B cell (primary cell): Measurements from ENCODE around the gene NPFFR1. TPM values are rescaled to one million over a fixed set of nuclear protein-coding genes. Genes with fewer than 3 reads are reported as not detected.

ENCODE experiments used
- ATAC-seq: fragments of 200-7000 bp; cut with Tn5 transposase; one replicate; pipeline ENCODE4 v1.10.0; 2021; ENCODE audit warnings: low read depth, mild to moderate bottlenecking, moderate number of reproducible peaks, moderate library complexity
- CTCF ChIA-PET: fragments of 350-600 bp; sonication (Branson Sonifier 250); formaldehyde crosslinking; loops from one replicate; lab custom pipeline; 2021; ENCODE audit warnings: antibody characterized with exemption, inconsistent platforms; lab: Charles Lee
- POLR2A ChIA-PET: fragments of 350-600 bp; sonication (Branson Sonifier 250); formaldehyde crosslinking; loops from one replicate; lab custom pipeline; 2021; ENCODE audit warnings: antibody characterized with exemption; lab: Charles Lee
- DNase-seq: peaks from one replicate; pipeline ENCODE4 v3.0.0; 2013
- H2AFZ ChIP-seq: 2 replicates; pipeline ENCODE4 v1.6.1; 2012; ENCODE audit warnings: mild to moderate bottlenecking, low read depth, low read length; ENCODE audit not compliant: insufficient read depth, poor library complexity, severe bottlenecking
- H3K27ac ChIP-seq, 2 donors: 1 replicate in 1 of 2; 2 replicates in 1 of 2; pipeline ENCODE4 v1.5.1; 2012 to 2013; ENCODE audit warnings: low read length in 2 of 2, mild to moderate bottlenecking in 2 of 2, moderate library complexity in 1 of 2
- H3K27me3 ChIP-seq, 4 experiments: fragments of 200-600 bp in 1 of 4; sonication (generic) in 1 of 4; replicated peaks in 1 of 4; 1 replicate in 2 of 4; 2 replicates in 2 of 4; pipeline versions ENCODE4 v1.6.1 to v1.7.0; 2013 to 2016; ENCODE audit warnings: low read length in 3 of 4, mild to moderate bottlenecking in 2 of 4, mixed read lengths in 1 of 4, moderate library complexity in 1 of 4; ENCODE audit not compliant: insufficient read depth in 4 of 4, control insufficient read depth in 3 of 4; ENCODE audit errors: control extremely low read depth in 1 of 4
- H3K36me3 ChIP-seq, 2 experiments: replicated peaks in 1 of 2; 1 replicate in 1 of 2; 2 replicates in 1 of 2; pipeline versions ENCODE4 v1.6.1 to v1.7.1; 2013; ENCODE audit warnings: low read length in 1 of 2; ENCODE audit not compliant: insufficient read depth in 2 of 2, control insufficient read depth in 1 of 2; ENCODE audit errors: control extremely low read depth in 1 of 2, extremely low read depth in 1 of 2
- H3K4me1 ChIP-seq, 2 donors: fragments of 200-600 bp in 1 of 2; sonication (generic) in 1 of 2; 1 replicate in 1 of 2; 2 replicates in 1 of 2; pipeline versions ENCODE4 v1.5.1 to v1.6.1; 2013 to 2017; ENCODE audit warnings: low read length in 2 of 2; ENCODE audit not compliant: control insufficient read depth in 2 of 2, insufficient read depth in 2 of 2
- H3K4me2 ChIP-seq: replicated peaks from 2 replicates; pipeline ENCODE3; 2012; ENCODE audit warnings: mild to moderate bottlenecking, low read depth, low read length; ENCODE audit not compliant: poor library complexity, severe bottlenecking
- H3K4me3 ChIP-seq, 5 experiments: fragments of 200-600 bp in 1 of 5; sonication (generic) in 1 of 5; 1 replicate in 3 of 5; 2 replicates in 2 of 5; pipeline versions ENCODE4 v1.5.1 to v1.7.0; 2011 to 2016; ENCODE audit warnings: low read length in 4 of 5, mild to moderate bottlenecking in 4 of 5, low read depth in 2 of 5, control low read depth in 1 of 5, moderate library complexity in 1 of 5; ENCODE audit not compliant: insufficient read depth in 1 of 5; ENCODE audit errors: control extremely low read depth in 1 of 5, extremely low read depth in 1 of 5
- H3K79me2 ChIP-seq: fragments of 200-600 bp; sonication (generic); one replicate; pipeline ENCODE4 v1.6.0; 2016; ENCODE audit warnings: low read length; ENCODE audit not compliant: control insufficient read depth, insufficient read depth
- H3K9ac ChIP-seq: fragments of 200-600 bp; sonication (generic); 2 replicates; pipeline ENCODE4 v1.6.1; 2017; ENCODE audit warnings: mild to moderate bottlenecking, low read length, moderate library complexity
- H3K9me3 ChIP-seq, 3 donors: one replicate each; pipeline versions ENCODE4 v1.6.1 to v1.7.1; 2013; ENCODE audit warnings: low read length in 2 of 3; ENCODE audit not compliant: control insufficient read depth in 2 of 3, insufficient read depth in 1 of 3; ENCODE audit errors: control extremely low read depth in 1 of 3
- H4K20me1 ChIP-seq: 2 replicates; pipeline ENCODE4 v1.6.0; 2012; ENCODE audit warnings: mild to moderate bottlenecking, low read length; ENCODE audit not compliant: insufficient read depth, control insufficient read depth, poor library complexity, severe bottlenecking
- H3K27ac Mint-ChIP-seq: one replicate; pipeline ENCODE4 v1.8.0; 2021; ENCODE audit warnings: mixed read lengths
- H3K27me3 Mint-ChIP-seq: one replicate; pipeline ENCODE4 v1.8.0; 2021; ENCODE audit warnings: mixed read lengths
- H3K4me1 Mint-ChIP-seq: one replicate; pipeline ENCODE4 v1.8.0; 2021; ENCODE audit warnings: mixed read lengths
- H3K4me3 Mint-ChIP-seq: one replicate; pipeline ENCODE4 v1.8.0; 2021; ENCODE audit warnings: mixed read lengths
- H3K9me3 Mint-ChIP-seq: one replicate; pipeline ENCODE4 v1.8.0; 2022; ENCODE audit warnings: mixed read lengths; ENCODE audit not compliant: insufficient read depth
- EZH2 ChIP-seq: IDR thresholded peaks from 2 replicates; pipeline ENCODE4 v1.6.1; 2012; ENCODE audit warnings: borderline replicate concordance, low read depth, mild to moderate bottlenecking, moderate library complexity, low read length; ENCODE audit not compliant: insufficient read depth, poor library complexity, severe bottlenecking
- WGBS: methylation state at CpG from one replicate; pipeline ENCODE4 v1.1.5; 2013; ENCODE audit warnings: missing lambda C conversion rate; ENCODE audit not compliant: insufficient coverage; 5-methylcytosine and 5-hydroxymethylcytosine counted together
- intact Hi-C: fragments of 100-400 bp; cut with micrococcal nuclease; formaldehyde crosslinking; loops from one replicate; pipeline ENCODE4 v1.10.0; 2022
- polyA plus RNA-seq: library from polyadenylated mRNA; depleted of rRNA; stranded (reverse); fragments of >200 nt; gene quantifications from 2 replicates; pipeline ENCODE4 v1.2.3, GENCODE V29; 2012
- total RNA-seq, 2 donors: library from RNA; stranded (reverse); fragments of 120-200 nt in 1 of 2; gene quantifications; 1 replicate in 1 of 2; 2 replicates in 1 of 2; pipeline versions ENCODE4 v1.2.3 to v1.2.4, GENCODE V29; 2013 to 2022
- TF ChIP-seq, protein P1 (sequence below): fragments of 200-600 bp; IDR thresholded peaks from one replicate; pipeline ENCODE4 v1.8.0; 2022; ENCODE audit warnings: antibody characterized with exemption, mild to moderate bottlenecking

NPFFR1 gene
- total and polyA plus RNA-seq, 2 donors (not counting 1 experiment from before 2014, with no cell fraction given): not detected

DNA sequence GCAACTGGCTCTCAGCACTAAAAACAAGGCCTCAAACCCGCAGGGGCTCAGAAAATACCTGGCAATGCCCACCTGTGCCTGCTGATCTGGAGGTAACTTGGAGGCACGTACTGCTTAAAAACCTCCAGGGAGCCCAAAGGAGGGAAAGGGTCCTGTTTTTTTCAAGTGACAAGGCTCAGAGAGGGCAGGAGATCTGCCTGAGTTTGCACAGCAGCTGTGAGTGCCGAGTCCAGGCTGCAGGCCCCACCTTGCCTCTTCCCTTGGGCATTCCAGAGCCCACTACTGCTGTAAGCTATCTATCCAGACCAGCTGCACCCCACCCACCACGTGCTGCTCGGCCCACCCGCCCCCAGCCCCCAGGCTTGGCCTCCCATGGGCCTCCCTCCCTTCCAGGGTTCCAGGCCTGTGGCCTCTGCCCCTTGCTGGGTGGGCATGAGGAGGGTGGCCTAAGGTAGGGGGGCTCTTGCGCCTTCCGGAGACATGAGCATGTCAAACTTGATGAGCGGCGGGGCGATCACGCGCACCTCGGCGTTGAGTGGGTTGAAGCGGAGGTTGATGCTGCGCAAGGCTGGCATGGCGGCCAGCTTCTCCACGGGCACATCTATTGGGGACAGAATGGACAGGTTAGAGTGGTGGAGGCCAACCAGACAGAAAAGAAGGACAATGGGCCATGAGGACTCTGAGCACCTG lies 17.2 kb upstream of the NPFFR1 start:
- no peak overlapping the region for H3K27ac ChIP-seq
- H3K9me3 Mint-ChIP-seq: no peaks in the 10 kb centered on the region
- ATAC-seq (no peak), DNase-seq (no peak)
- H3K4me2 ChIP-seq: no peak overlapping the region
- peaks cover 6% of the 10 kb centered on the region for H3K4me1 Mint-ChIP-seq
- H3K4me1 ChIP-seq: peaks cover 2 to 3% of the 10 kb centered on the region in 2 donors
- intact Hi-C loops: no loop called here
- no peak for TF ChIP-seq EZH2
- TF ChIP-seq, protein P1, sequence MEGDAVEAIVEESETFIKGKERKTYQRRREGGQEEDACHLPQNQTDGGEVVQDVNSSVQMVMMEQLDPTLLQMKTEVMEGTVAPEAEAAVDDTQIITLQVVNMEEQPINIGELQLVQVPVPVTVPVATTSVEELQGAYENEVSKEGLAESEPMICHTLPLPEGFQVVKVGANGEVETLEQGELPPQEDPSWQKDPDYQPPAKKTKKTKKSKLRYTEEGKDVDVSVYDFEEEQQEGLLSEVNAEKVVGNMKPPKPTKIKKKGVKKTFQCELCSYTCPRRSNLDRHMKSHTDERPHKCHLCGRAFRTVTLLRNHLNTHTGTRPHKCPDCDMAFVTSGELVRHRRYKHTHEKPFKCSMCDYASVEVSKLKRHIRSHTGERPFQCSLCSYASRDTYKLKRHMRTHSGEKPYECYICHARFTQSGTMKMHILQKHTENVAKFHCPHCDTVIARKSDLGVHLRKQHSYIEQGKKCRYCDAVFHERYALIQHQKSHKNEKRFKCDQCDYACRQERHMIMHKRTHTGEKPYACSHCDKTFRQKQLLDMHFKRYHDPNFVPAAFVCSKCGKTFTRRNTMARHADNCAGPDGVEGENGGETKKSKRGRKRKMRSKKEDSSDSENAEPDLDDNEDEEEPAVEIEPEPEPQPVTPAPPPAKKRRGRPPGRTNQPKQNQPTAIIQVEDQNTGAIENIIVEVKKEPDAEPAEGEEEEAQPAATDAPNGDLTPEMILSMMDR: no peak
- no peaks in the 10 kb centered on the region for H4K20me1 ChIP-seq
- H2AFZ ChIP-seq: no peak overlapping the region
- no peaks in the 10 kb centered on the region for H3K36me3 ChIP-seq
- no peak overlapping the region for H3K4me3 Mint-ChIP-seq
- no peaks in the 10 kb centered on the region for H3K9me3 ChIP-seq
- no peak overlapping the region for H3K27ac Mint-ChIP-seq
- POLR2A ChIA-PET: no interaction called here
- no peak overlapping the region for H3K4me3 ChIP-seq
- CTCF ChIA-PET: no interaction called here
- 98% methylated on average over 13 of the region's 19 CpGs for WGBS
- no peaks in the 10 kb centered on the region for H3K27me3 Mint-ChIP-seq
- H3K9ac ChIP-seq: no peak overlapping the region
- H3K79me2 ChIP-seq: no peaks in the 10 kb centered on the region
- H3K27me3 ChIP-seq: no peaks in the 10 kb centered on the region

DNA sequence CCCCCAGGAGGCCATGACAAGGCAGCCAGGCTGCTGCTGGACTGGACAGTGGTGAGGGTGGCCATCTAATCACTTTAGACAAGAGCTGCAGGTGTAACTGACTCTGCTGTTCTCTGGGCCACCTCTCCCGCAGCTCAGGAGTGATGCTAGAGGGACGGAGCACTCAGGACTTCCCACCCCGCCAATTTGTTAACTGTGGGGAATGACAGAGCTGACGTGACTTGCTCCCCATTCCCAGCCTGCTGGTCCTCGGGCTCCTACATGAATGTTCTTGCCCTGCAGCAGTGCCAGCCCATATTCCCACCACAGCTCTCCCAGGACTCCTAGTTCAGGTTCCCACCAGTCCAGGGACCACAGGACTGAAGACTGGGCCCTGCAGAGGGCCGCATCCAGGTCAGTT lies 16.7 kb upstream of the NPFFR1 start:
- CTCF ChIA-PET: no interaction called here
- H3K36me3 ChIP-seq: no peaks in the 10 kb centered on the region

More for the DNA sequence above, 16.7 kb upstream of the NPFFR1 start:
- Histone ChIP-seq H3K4me1 (no peaks in the 10 kb centered on the region), H3K27ac (no peak overlapping the region), H2AFZ (no peak overlapping the region), H3K9ac (no peak overlapping the region), H3K79me2 (no peaks in the 10 kb centered on the region), H3K4me3 (no peak overlapping the region), H3K27me3 (no peaks in the 10 kb centered on the region), H3K9me3 (no peaks in the 10 kb centered on the region), H4K20me1 (no peaks in the 10 kb centered on the region), H3K4me2 (no peak overlapping the region)
- TF ChIP-seq, protein P1: no peak
- TF ChIP-seq EZH2: no peak
- H3K9me3 Mint-ChIP-seq: no peaks in the 10 kb centered on the region
- DNase-seq (no peak), ATAC-seq (no peak)
- H3K4me3 Mint-ChIP-seq: no peak overlapping the region
- H3K27me3 Mint-ChIP-seq: no peaks in the 10 kb centered on the region
- H3K27ac Mint-ChIP-seq: no peak overlapping the region
- POLR2A ChIA-PET: no interaction called here
- H3K4me1 Mint-ChIP-seq: peaks cover 3% of the 10 kb centered on the region
- WGBS: 96% methylated on average over 4 of the region's 6 CpGs
- intact Hi-C loops: no loop called here
